Neural progenitor cell (in vitro differentiated cells): ENCODE measurements around the gene CHRNB4.

Experiments used
- CTCF ChIP-seq: fragments of 200-600 bp; sonication (generic); IDR thresholded peaks from 2 replicates; pipeline ENCODE4 v1.5.1; 2017; ENCODE audit warnings: antibody characterized with exemption, mild to moderate bottlenecking
- EZH2 ChIP-seq: fragments of 200-600 bp; sonication (generic); IDR thresholded peaks from 2 replicates; pipeline ENCODE4 v1.6.1; 2017; ENCODE audit warnings: antibody characterized with exemption, mild to moderate bottlenecking, moderate library complexity
- EZH2phosphoT487 ChIP-seq: fragments of 200-600 bp; sonication (generic); IDR thresholded peaks from 2 replicates; pipeline ENCODE4 v1.6.1; 2017; ENCODE audit warnings: antibody characterized with exemption

- TF ChIP-seq CTCF (no peak), EZH2phosphoT487 (no peak), EZH2 (no peak)
Measured at GRCh38 chr15:78642331-78642730, 1.3 kb upstream of the CHRNB4 start.
